Body of pancreas (tissue), 4 donors: ENCODE data around the gene PPID.

Experiments
- CTCF ChIP-seq, 7 experiments: fragments of 450-650 bp in 4 of 7; fragments of 200-600 bp in 3 of 7; sonication (generic) in 3 of 7; IDR thresholded peaks; one replicate each; pipeline ENCODE4 v1.5.1; 2016 to 2019; ENCODE audit warnings: antibody characterized with exemption in 7 of 7
- POLR2A ChIP-seq, 3 donors: fragments of 450-650 bp; IDR thresholded peaks; one replicate each; pipeline ENCODE4 v1.6.1; 2016; ENCODE audit warnings: antibody characterized with exemption in 3 of 3, mild to moderate bottlenecking in 2 of 3

DNA sequence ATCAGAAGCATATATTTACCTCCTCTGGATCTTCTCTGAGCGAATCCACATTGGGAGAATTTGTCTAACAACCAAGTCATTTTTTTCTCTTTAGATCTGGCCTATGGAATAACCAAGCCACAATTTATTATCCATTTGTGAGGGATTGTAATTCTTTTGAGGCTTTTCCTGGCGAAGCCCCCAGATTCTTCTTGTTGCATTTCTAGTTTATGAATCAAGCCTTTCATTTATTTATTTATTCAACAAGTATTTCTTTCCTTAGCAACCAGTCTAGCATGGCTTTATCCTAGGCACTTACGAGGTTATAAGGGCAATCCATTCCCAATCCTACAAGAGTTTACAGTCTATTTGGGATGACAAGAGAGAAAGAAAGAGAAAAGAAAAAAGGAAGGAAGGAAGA, 27.2 kb upstream of the PPID start:
- no peak for TF ChIP-seq CTCF (IDR thresholded peaks at IDR 0.05)
- no peak for TF ChIP-seq POLR2A (IDR thresholded peaks at IDR 0.05)
